GM12892 (cell line): ENCODE results near the gene ADAMTSL3.

Experiments
- POLR2A ChIP-seq: IDR thresholded peaks from 2 replicates; pipeline ENCODE4 v1.6.1; 2011; ENCODE audit warnings: low read depth, low read length, control low read depth
- POLR2AphosphoS5 ChIP-seq: IDR thresholded peaks from 2 replicates; pipeline ENCODE4 v1.6.1; 2011; ENCODE audit warnings: low read depth, low read length, control low read depth
- TAF1 ChIP-seq: IDR thresholded peaks from 2 replicates; pipeline ENCODE4 v1.6.1; 2011; ENCODE audit warnings: low read depth, mild to moderate bottlenecking, control low read depth, low read length, borderline replicate concordance

DNA sequence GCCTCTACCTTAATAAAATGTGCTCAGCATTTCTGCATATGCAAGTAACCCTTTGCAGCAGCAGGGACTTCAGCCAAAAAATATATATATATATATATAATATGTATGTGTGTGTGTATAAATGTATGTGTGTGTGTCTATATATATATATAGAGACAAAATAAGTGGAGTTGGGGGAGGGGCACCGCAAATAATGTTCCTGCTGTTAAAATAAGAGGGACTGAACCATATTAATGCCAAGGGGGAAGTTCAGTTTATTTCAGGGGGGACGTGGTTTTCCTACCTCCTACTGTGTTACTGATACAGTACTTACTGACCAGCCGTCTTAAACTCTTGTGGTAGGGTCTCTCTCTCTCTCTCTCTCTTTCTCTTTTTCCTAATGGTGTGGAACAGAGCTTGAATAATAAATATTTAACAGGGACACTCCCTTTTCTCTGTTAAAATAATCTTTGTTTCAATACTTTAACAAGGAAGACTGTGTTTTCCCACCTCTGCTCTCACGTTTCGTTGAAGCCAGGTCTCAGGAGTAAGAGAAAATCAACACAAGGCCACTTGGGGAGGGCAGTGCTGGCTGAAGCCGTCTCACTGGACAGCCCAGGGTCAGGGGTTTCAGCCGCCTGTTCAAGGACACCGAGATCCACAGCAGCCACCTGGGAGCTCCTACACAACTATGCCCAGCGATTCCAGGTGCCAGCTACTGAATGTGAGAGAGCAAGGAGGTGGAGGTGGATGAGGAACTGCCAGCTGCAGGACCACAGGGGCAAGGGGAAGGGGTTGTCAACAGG, 42.8 kb upstream of the ADAMTSL3 start:
- TF ChIP-seq POLR2AphosphoS5 (no peak), POLR2A (no peak), TAF1 (no peak)
